Activated naive CD4-positive, alpha-beta T cell treated with anti-CD3 and anti-CD28 coated beads, Interleukin-2, amount 10 ng/mL, durations not matched to agents 7 days and 5 days (primary cell): ENCODE results near the gene RFX6.

Experiments
- CTCF ChIA-PET: fragments of 350-600 bp; sonication (Branson Sonifier 250); formaldehyde crosslinking; loops from one replicate; lab custom pipeline; 2021; ENCODE audit warnings: antibody characterized with exemption; lab: Charles Lee
- DNase-seq: peaks from one replicate; pipeline ENCODE4 v3.0.0-alpha.2; 2020
- H3K27ac Mint-ChIP-seq: one replicate; pipeline ENCODE4 v1.8.0; 2021; ENCODE audit warnings: mild to moderate bottlenecking, moderate library complexity, mixed read lengths
- H3K27me3 Mint-ChIP-seq: one replicate; pipeline ENCODE4 v1.8.0; 2021; ENCODE audit warnings: mild to moderate bottlenecking, mixed read lengths
- H3K36me3 Mint-ChIP-seq: one replicate; pipeline ENCODE4 v1.8.0; 2021; ENCODE audit warnings: mixed read lengths
- H3K4me1 Mint-ChIP-seq: one replicate; pipeline ENCODE4 v1.8.0; 2021; ENCODE audit warnings: mixed read lengths
- H3K4me3 Mint-ChIP-seq: one replicate; pipeline ENCODE4 v1.8.0; 2021; ENCODE audit warnings: mild to moderate bottlenecking, moderate library complexity, mixed read lengths
- H3K9me3 Mint-ChIP-seq: one replicate; pipeline ENCODE4 v1.8.0; 2021; ENCODE audit warnings: mixed read lengths

The RFX6 gene

GRCh38 chr6:116973976-116974375 lies 96.9 kb downstream of the RFX6 start:
- H3K4me3 Mint-ChIP-seq: no peak overlapping the region
- no peak overlapping the region for H3K27ac Mint-ChIP-seq
- no peaks in the 10 kb centered on the region for H3K4me1 Mint-ChIP-seq
- CTCF ChIA-PET: no interaction called here
- no peak for DNase-seq
- H3K27me3 Mint-ChIP-seq: no peaks in the 10 kb centered on the region
- no peaks in the 10 kb centered on the region for H3K36me3 Mint-ChIP-seq
- no peaks in the 10 kb centered on the region for H3K9me3 Mint-ChIP-seq

DNA sequence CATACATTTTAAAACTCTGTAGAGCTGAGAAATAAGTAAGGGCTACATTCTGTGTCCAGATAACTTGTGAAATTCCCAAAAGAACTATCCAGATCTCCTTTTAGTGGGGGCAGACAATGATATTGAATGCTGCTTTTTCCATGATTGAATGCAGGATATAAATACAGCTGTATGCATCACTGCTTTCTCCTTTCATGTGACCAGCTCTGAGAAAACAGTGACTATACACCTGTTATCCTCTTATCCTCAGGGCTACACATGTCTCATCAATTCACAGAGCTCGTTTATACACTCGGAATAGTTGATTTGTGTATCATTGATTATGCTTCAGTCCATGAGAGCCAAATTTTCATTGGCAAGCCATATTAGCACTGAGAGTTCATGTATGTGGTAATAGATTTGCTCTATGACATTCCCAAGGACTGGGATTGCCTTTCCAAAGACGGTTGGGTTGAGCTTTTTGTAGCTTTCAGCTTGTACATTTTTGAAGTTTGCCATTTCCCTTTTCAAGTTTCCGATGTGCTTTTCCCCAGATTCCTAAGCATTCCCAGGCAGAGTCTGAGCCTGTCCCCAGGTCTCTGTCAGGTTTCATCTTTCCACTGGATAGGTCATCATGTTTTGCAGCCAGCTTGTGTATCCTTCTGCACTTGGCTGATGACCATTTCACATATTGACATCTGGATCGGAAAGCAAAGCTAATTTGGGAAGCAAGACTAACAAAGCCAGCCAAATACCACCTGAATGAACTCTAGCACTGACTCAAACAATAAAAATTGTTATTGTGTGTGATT lies 97.7 kb downstream of the RFX6 start:
- Mint-ChIP-seq H3K27ac (no peak overlapping the region), H3K4me1 (no peaks in the 10 kb centered on the region)
- CTCF ChIA-PET: no interaction called here

DNA sequence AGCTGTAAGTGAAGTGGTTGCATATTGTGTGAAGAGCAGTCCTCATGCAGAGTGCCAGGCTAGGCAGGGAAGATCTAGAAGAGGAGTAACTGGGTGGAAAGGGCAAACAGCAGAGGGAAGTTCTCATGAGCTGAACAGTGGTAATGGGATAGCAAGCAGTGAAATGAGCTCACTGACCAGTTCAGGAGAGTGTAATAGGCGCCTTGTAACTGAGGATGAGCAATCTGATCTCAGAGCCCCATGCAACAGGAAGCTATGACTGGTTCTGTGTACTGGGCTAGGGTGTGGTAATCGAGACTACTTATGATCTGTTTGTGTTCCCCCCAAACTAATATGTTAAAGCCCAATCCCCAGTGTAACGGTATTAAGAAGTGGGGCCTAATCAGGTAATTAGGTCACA lies 98.6 kb downstream of the RFX6 start:
- Mint-ChIP-seq H3K9me3 (no peaks in the 10 kb centered on the region), H3K27ac (no peak overlapping the region), H3K36me3 (no peaks in the 10 kb centered on the region), H3K4me1 (no peaks in the 10 kb centered on the region), H3K27me3 (no peaks in the 10 kb centered on the region), H3K4me3 (no peak overlapping the region)
- CTCF ChIA-PET: no interaction called here
- DNase-seq: no peak

More for the DNA sequence above, 97.7 kb downstream of the RFX6 start:
- no peaks in the 10 kb centered on the region for H3K27me3 Mint-ChIP-seq
- no peaks in the 10 kb centered on the region for H3K36me3 Mint-ChIP-seq
- H3K4me3 Mint-ChIP-seq: no peak overlapping the region
- no peak for DNase-seq
- no peaks in the 10 kb centered on the region for H3K9me3 Mint-ChIP-seq

- no peak overlapping the region for H3K4me3 Mint-ChIP-seq
- no peak overlapping the region for H3K27ac Mint-ChIP-seq
- no peak for DNase-seq
- H3K4me1 Mint-ChIP-seq: no peaks in the 10 kb centered on the region
- no peaks in the 10 kb centered on the region for H3K27me3 Mint-ChIP-seq
- no peaks in the 10 kb centered on the region for H3K9me3 Mint-ChIP-seq
- no peaks in the 10 kb centered on the region for H3K36me3 Mint-ChIP-seq
- CTCF ChIA-PET: no interaction called here
These were observed 102.5 kb downstream of the RFX6 start for GRCh38 chr6:116979560-116979959.
